GM12801 (cell line): Measurements from ENCODE around the gene DPCD.

ENCODE experiments used
- TF ChIP-seq, protein P1 (sequence below): IDR thresholded peaks from one replicate; pipeline ENCODE4 v1.5.1; 2011; ENCODE audit warnings: control low read depth; ENCODE audit not compliant: insufficient read length; ENCODE audit errors: extremely low read depth

Gene DPCD

DNA sequence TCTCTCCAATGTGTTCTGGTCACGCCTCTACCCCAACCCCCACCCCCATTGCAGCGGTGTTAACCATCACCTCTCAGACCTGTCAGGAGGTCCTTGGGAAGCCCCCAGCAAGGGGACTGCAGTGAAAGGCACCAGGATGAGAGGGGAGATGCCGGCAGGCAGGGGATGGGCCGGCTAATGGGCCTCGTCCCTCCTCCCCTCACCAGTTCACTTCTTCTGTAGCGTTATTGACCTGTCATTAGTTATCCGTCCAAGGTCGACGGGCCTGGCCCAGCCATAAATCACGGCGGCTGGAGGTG is 18.8 kb upstream of the DPCD start:
- TF ChIP-seq, protein P1, sequence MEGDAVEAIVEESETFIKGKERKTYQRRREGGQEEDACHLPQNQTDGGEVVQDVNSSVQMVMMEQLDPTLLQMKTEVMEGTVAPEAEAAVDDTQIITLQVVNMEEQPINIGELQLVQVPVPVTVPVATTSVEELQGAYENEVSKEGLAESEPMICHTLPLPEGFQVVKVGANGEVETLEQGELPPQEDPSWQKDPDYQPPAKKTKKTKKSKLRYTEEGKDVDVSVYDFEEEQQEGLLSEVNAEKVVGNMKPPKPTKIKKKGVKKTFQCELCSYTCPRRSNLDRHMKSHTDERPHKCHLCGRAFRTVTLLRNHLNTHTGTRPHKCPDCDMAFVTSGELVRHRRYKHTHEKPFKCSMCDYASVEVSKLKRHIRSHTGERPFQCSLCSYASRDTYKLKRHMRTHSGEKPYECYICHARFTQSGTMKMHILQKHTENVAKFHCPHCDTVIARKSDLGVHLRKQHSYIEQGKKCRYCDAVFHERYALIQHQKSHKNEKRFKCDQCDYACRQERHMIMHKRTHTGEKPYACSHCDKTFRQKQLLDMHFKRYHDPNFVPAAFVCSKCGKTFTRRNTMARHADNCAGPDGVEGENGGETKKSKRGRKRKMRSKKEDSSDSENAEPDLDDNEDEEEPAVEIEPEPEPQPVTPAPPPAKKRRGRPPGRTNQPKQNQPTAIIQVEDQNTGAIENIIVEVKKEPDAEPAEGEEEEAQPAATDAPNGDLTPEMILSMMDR: no peak

DNA sequence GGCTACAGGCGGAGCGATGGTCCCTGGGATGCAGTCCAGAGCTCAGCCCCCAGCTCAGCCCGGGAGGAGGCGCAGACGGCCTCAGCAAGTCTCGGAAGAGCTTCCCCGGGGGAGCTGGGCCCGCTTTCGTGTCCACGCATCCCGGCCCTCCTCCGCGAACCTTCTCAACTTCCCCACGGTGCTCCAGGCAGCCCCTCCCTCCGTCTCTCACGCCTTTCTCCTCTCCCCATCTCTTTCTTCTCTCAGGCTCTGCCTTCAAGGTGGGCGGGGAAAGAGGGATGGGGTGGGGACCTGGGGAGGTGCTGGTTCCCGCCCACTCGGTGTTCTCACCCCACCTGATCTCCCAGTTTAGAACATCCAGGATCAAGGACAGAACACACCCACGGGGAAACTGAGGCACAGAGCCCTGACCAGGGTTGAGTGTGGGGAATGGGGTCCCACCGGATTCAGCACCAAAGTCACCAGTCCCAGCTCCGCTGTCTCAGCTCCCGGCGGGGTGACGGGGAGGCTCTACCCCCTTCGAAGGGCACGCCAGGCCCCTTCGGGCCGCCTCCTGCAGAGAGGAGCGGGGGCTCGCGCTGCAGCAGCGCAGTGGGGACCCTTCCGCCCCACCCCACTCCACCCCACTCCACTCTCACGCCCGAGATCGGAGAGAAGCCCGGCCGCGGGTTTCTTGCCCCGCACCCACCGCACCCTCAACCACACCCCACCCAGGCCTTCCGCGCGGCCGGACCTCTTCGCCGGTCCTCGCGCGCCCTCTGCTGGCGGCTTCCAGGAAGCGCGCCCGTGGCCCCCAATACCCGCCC is 18.3 kb upstream of the DPCD start:
- TF ChIP-seq, protein P1: no peak

DNA sequence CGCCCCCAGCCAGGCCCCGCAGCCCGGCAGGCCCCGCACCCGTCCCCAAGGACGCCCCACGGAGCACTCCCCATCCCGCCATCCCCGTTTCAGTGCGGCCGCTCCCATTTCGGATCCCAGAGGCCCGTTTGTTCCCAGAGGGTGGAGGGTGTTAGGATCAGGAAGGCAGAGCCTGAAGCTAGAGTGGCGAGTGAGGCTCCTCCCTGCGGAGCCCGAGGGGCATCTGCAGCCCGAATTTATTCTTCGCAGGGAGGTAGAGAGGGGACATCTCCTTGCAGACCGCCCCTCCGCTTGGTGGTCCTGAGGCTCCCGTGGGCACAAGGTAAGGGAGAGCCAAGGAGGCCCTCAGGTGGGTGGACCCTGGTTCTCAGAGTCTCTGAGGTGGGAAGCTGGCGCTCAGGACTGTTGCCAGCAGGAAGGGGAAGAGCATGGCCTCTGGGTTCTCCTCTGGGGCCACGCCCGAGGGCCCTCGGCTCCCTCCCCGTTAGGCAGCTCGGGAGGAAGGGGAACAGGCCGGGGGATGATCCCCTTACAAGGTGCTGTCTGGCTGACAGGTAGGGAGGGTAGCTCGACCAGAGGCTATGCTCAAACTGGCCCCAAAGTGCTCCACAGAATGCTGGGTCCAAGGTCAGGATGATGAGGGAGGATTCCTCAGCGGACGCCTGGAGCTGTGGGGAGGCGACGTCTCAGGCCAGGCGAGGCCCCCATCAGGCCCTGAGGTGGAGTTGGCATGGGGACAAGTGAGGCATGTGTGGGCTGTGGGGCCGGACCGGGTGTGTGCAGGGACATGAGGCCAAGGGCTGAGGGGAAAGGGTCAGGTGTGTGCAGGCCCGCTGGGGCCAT is 17.5 kb upstream of the DPCD start:
- TF ChIP-seq, protein P1: no peak

DNA sequence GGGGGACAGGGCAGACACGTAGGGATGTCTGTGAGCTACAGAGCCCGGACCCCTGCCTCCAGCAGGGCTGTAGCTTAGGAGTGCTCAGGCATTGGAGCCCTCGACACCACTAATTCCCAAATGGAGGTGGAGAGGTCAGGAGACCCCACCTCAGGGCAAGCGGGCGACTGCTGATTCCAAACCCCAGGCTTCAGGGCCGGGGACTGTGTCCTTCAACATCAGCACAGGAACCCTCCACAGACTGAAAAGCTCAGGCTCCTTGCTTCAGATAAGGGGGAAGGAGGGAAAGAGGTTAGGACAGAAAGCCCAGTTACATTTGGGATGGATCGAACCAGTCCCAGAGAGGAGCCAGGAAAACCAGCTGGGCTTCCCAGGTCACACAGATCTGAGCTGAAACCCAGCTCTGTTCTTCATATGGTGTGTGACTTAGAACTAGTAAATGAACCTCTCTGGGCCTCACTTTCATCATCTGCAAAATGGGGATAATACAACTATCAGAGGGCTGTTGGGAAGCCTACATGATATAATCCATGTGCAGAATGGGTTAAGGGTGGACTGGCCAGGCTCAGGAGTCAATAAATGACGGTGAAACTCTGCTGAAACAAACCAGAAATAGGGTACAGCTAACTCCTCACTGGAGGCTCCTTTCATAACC is 16.7 kb upstream of the DPCD start:
- TF ChIP-seq, protein P1: no peak

DNA sequence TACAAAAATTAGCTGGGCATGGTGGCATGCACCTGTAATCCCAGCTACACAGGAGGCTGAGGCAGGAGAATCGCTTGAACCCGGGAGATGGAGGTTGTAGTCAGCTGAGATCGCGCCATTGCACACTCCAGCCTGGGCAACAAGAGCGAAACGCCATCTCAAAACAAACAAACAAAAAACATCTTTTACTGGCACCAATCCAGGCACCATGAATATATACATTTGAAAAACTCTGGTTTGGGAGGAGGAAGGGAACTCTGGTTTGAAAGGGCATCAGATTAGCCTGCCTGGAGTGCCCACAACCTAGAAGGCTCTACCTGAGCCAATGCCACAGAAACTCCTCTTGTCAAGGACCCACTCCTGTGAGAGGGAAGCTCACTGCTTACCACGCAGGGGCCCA is 16.0 kb upstream of the DPCD start:
- TF ChIP-seq, protein P1: no peak

DNA sequence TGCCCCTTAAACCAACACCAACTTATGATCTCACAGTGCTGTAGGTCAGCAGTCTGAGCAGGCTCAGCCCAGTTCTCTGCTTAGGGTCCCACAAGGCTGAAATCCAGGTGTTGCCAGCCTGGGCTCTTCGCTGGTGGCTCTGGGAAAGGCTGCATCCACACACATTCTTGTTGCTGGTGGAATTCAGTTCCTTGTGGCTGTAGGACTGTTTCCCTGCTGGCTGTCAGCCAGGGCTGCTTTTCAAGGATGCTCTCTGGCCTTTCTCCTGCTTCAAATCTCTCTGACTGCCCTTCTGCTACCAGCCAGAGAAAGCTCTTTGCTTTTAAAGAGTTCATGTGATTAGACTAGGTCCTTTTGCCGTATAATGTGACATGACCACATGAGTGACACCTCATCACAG is 15.3 kb upstream of the DPCD start:
- TF ChIP-seq, protein P1: no peak

DNA sequence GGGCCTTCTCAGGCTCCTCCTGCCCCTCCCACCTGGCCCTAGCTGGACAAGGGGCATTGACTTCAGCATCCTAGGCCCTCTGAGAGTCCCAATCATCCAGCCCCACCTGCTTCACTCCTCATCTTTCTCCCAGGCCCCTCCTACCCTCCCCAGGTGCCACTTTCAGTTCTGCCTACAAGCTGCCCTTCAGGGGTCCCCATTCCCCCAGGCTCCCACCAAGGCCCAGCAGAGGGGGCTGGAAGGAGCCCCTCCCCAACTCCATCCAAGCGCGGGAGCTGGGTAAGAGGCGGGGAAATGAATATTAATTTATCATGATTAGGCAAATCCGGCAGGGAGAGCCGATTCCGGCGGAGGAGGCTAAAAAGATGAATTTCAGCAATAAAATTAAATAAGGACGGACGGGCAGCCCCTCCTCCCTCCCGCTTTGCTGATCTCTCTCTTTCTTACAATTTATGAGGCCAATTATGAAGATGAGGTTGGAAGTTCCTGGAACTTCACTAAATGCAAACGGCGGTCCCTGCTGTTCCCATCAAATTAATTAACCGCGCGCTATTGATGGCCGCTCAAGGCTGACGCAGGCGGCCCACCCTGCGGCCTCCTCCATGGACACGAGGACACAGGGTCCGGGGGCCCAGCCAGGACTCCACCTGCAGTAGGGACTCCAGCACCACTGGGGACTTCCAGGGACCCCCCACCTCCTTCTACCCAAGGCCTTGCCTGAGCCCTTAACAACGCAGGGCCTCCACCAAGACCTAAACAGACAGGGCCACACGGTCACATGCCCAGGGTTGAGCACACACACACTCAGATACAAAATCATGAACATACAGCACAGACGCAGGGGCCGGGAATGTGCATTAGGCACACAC is 14.0 kb upstream of the DPCD start:
- TF ChIP-seq, protein P1: no peak
